Activated naive CD4-positive, alpha-beta T cell (primary cell): ENCODE results near the gene RPS6KA5.

Experiments used
- DNase-seq, 4 experiments: peaks; one replicate each; lab custom pipeline; 2025; lab: John Stamatoyannopoulos, UW

The RPS6KA5 gene

GRCh38 chr14:90807060-90807459 lies 253.4 kb downstream of the RPS6KA5 start:
- DNase-seq: no peak

- no peak for DNase-seq
These were observed 254.5 kb downstream of the RPS6KA5 start for GRCh38 chr14:90805662-90806540.

- no peak for DNase-seq
These were observed 255.4 kb downstream of the RPS6KA5 start for GRCh38 chr14:90805084-90805391.

- no peak for DNase-seq
These were observed 256.0 kb downstream of the RPS6KA5 start for GRCh38 chr14:90804292-90805083.

GRCh38 chr14:90803249-90803648 lies 257.2 kb downstream of the RPS6KA5 start:
- DNase-seq: no peak

GRCh38 chr14:90799420-90799819 lies 261.0 kb downstream of the RPS6KA5 start:
- DNase-seq: no peak

GRCh38 chr14:90797919-90798318 lies 262.5 kb downstream of the RPS6KA5 start:
- no peak for DNase-seq
